ENCODE data around the gene ARF4. TPM values are rescaled to one million over a fixed set of nuclear protein-coding genes. Genes with fewer than 3 reads are reported as not detected.

The ARF4 gene
- total RNA-seq, 1 donor from 2014 or later, result 138 TPM

GRCh38 chr3:57605683-57606082, 8.5 kb upstream of the ARF4 start:
- H4K20me1 ChIP-seq (ENCODE audit: low read depth), result no peaks in the 10 kb centered on the region
- H3K79me2 ChIP-seq (ENCODE audit: low read depth), result no peaks in the 10 kb centered on the region
- no peak overlapping the region for H2AFZ ChIP-seq (replicated peaks)
- no peaks in the 10 kb centered on the region for H3K4me1 ChIP-seq
- peaks cover 27% of the 10 kb centered on the region for H3K36me3 Mint-ChIP-seq
- H3K27me3 Mint-ChIP-seq (ENCODE audit: insufficient read depth, low read depth), result no peaks in the 10 kb centered on the region
- no peak overlapping the region for H3K9ac ChIP-seq
- H3K4me3 Mint-ChIP-seq, result no peak overlapping the region
- H3K36me3 ChIP-seq, result no peaks in the 10 kb centered on the region
- H3K4me3 ChIP-seq, result no peak overlapping the region
- H3K4me2 ChIP-seq, result no peak overlapping the region
- H3K9me3 ChIP-seq (ENCODE audit: low read depth), result no peaks in the 10 kb centered on the region
- H3F3A ChIP-seq (ENCODE audit: low read depth), result no peaks in the 10 kb centered on the region
- H3K4me1 Mint-ChIP-seq, result no peaks in the 10 kb centered on the region
- peaks cover 36% of the 10 kb centered on the region for H3K9me3 Mint-ChIP-seq
- TF ChIP-seq EZH2 (IDR thresholded peaks at IDR 0.05) (no peak), EZH2phosphoT487 (IDR thresholded peaks at IDR 0.05) (no peak), CTCF (IDR thresholded peaks at IDR 0.05) (no peak)
- no peak overlapping the region for H3K27ac ChIP-seq
- no peak for DNase-seq (ENCODE audit: low spot score)
- H3K27ac Mint-ChIP-seq, result no peak overlapping the region
- H3K27me3 ChIP-seq, result no peaks in the 10 kb centered on the region

- H3K27ac Mint-ChIP-seq, result no peak overlapping the region
- no peak overlapping the region for H3K4me3 ChIP-seq
- H4K20me1 ChIP-seq (ENCODE audit: low read depth), result no peaks in the 10 kb centered on the region
- no peaks in the 10 kb centered on the region for H3K4me1 ChIP-seq
- DNase-seq (ENCODE audit: low spot score), result no peak
- H3K4me2 ChIP-seq, result no peak overlapping the region
- no peak overlapping the region for H3K9ac ChIP-seq
- TF ChIP-seq EZH2 (IDR thresholded peaks at IDR 0.05) (no peak), EZH2phosphoT487 (IDR thresholded peaks at IDR 0.05) (no peak), CTCF (IDR thresholded peaks at IDR 0.05) (no peak)
- no peaks in the 10 kb centered on the region for H3K9me3 ChIP-seq (ENCODE audit: low read depth)
- H3K27me3 ChIP-seq, result no peaks in the 10 kb centered on the region
- peaks cover 25% of the 10 kb centered on the region for H3K36me3 Mint-ChIP-seq
- H3K9me3 Mint-ChIP-seq, result peaks cover 31% of the 10 kb centered on the region
- H3K27me3 Mint-ChIP-seq (ENCODE audit: insufficient read depth, low read depth), result no peaks in the 10 kb centered on the region
- H2AFZ ChIP-seq (replicated peaks), result no peak overlapping the region
- H3F3A ChIP-seq (ENCODE audit: low read depth), result no peaks in the 10 kb centered on the region
- H3K79me2 ChIP-seq (ENCODE audit: low read depth), result no peaks in the 10 kb centered on the region
- H3K27ac ChIP-seq, result no peak overlapping the region
- no peak overlapping the region for H3K4me3 Mint-ChIP-seq
- no peaks in the 10 kb centered on the region for H3K4me1 Mint-ChIP-seq
- H3K36me3 ChIP-seq, result no peaks in the 10 kb centered on the region
These were observed 7.8 kb upstream of the ARF4 start for GRCh38 chr3:57604971-57605370.

- peaks cover 13% of the 10 kb centered on the region for H3F3A ChIP-seq (ENCODE audit: low read depth)
- no peak overlapping the region for H3K4me2 ChIP-seq
- H3K9me3 ChIP-seq (ENCODE audit: low read depth), result no peaks in the 10 kb centered on the region
- DNase-seq (ENCODE audit: low spot score), result no peak
- no peak overlapping the region for H3K27ac ChIP-seq
- H3K36me3 Mint-ChIP-seq, result peaks cover 7% of the 10 kb centered on the region
- peaks cover 3% of the 10 kb centered on the region for H3K36me3 ChIP-seq
- peaks cover 34% of the 10 kb centered on the region for H3K79me2 ChIP-seq (ENCODE audit: low read depth)
- no peak overlapping the region for H2AFZ ChIP-seq (replicated peaks)
- no peak overlapping the region for H3K9ac ChIP-seq
- H3K27me3 ChIP-seq, result no peaks in the 10 kb centered on the region
- H3K27me3 Mint-ChIP-seq (ENCODE audit: insufficient read depth, low read depth), result peaks cover 3% of the 10 kb centered on the region
- peaks cover 16% of the 10 kb centered on the region for H3K4me1 ChIP-seq
- peaks cover 16% of the 10 kb centered on the region for H3K4me1 Mint-ChIP-seq
- H3K9me3 Mint-ChIP-seq, result peaks cover 4% of the 10 kb centered on the region
- H3K4me3 Mint-ChIP-seq, result no peak overlapping the region
- peaks cover 14% of the 10 kb centered on the region for H4K20me1 ChIP-seq (ENCODE audit: low read depth)
- H3K4me3 ChIP-seq, result no peak overlapping the region
- TF ChIP-seq EZH2phosphoT487 (IDR thresholded peaks at IDR 0.05) (no peak), CTCF (IDR thresholded peaks at IDR 0.05) (no peak), EZH2 (IDR thresholded peaks at IDR 0.05) (no peak)
- H3K27ac Mint-ChIP-seq, result no peak overlapping the region
These were observed 3.1 kb upstream of the ARF4 start for GRCh38 chr3:57600195-57600594.

All from neural progenitor cell (in vitro differentiated cells).